GM04504 (cell line): ENCODE measurements around the gene TLR9.

ENCODE experiments used
- DNase-seq: peaks from one replicate; pipeline ENCODE4 v3.0.0-alpha.2; 2012; ENCODE audit warnings: low read depth

TLR9 gene

DNA sequence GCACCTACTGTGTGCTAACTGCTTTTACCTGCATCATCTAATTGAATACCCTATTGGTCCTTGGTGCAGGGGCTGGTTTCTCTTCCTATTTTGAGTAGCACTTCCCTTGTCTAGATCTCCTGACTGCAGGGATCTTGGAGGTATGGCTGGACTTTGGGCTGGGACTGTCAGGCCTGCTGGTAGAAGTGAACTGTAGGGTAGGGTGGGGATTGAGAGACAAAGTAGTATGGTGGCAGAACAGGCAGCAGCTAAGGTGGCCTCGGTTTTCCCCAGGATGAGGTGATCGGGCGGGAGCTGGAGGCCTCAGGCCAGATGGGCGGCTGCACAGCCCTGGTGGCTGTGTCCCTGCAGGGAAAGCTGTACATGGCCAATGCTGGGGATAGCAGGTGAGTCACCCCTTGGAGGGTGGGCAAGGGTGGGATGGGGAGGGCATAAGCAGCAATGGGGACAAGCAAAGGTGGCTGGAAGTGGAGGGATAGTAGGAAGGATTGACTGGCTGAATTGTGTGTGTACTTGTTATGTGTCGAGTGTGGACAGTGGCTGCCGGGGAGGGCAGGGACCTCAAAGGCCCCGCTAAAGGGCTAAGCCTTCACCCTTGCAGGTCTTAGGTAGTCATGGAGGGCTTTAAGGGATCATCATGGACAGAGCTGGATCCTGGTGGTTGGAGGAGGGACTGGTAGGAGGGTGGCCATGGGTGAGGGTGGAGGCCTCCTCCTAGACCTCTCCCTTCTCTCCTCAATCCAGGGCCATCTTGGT is 22.1 kb upstream of the TLR9 start:
- no peak for DNase-seq

DNA sequence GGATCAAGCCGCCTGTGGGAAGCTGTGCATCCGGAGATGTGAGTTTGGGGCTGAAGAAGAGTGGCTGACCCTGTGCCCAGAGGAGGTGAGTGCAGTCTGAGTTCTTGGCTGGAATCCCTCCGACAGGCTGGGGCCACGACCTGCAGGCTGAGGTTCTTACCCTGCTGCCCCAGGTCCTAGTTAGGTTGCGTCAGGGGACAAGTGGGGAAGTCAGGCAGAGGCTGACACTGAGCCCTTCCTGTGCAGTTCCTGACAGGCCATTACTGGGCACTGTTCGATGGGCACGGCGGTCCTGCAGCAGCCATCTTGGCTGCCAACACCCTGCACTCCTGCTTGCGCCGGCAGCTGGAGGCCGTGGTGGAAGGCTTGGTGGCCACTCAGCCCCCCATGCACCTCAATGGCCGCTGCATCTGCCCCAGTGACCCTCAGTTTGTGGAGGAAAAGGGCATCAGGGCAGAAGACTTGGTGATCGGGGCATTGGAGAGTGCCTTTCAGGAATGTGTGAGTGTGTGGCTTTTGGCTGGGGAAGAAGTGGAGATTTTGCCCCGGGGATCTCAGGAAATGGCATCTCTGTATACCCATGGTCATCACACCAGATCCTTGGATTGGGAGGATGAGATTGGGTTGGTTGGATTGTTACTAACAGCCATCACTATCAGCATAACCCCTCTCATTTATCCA is 21.4 kb upstream of the TLR9 start:
- DNase-seq: no peak

DNA sequence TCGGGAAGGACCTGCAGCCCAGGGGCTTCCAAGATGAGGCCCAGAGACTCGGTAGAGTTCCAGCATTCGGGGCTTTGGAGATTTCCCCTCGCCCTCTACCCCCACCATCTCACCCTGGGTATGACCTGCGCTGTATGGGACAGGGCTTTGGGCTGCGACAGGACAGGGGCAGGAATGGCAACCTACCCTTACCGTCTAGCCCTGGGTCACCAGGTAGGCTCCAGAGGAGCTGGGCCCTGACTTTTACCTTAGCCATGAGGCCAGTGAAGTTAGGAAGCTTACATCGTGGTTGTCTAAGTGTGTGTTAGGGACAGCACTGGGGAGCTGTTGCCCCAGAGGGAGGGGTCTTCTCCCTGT is 20.8 kb upstream of the TLR9 start:
- DNase-seq: no peak

DNA sequence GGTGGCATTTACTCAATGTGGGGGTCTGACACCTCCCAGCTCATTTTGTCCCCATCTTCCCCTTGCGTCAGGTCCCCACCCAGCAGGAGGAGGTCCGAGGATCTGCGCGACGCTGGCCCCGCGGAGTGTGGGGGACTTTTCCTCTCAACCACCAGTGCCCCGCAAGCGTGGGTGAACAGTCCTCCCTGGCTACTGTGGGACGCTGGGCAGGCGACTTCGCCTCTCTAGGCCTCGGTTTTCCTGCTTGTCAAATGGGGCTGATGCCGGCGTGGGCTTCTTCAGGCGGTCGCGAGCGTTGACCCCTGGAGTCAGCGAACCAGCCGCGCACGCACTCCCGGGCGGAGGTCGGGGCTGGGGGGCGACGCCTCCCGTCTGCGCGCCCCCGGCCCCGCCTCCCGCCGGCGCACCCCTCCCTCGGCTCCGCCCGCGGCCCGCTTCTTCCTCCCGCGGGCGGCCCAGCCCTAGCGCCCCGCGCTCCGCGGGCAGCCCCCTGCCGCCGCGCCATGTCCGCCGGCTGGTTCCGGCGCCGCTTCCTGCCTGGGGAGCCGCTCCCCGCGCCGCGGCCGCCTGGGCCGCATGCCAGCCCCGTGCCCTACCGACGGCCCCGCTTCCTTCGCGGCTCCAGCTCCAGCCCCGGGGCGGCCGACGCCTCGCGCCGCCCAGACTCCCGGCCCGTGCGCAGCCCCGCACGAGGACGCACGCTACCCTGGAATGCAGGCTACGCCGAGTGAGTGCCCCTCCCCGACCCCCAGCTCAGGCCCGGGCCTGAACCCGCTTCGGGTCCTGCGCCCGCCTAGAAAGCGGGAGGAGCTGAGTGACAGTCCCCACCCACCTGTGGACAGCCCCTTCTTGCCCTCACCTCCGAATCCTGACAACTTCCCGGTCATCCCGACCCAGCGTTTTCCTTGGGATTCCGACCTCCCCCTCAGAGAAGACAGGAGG is 20.1 kb upstream of the TLR9 start, which contains the start of gene PPM1M:
PPM1M (plus strand) TSS at position 438 of the 942 bp plus-strand sequence; CDS start at position 504, 66 bp downstream.
- no peak for DNase-seq

DNA sequence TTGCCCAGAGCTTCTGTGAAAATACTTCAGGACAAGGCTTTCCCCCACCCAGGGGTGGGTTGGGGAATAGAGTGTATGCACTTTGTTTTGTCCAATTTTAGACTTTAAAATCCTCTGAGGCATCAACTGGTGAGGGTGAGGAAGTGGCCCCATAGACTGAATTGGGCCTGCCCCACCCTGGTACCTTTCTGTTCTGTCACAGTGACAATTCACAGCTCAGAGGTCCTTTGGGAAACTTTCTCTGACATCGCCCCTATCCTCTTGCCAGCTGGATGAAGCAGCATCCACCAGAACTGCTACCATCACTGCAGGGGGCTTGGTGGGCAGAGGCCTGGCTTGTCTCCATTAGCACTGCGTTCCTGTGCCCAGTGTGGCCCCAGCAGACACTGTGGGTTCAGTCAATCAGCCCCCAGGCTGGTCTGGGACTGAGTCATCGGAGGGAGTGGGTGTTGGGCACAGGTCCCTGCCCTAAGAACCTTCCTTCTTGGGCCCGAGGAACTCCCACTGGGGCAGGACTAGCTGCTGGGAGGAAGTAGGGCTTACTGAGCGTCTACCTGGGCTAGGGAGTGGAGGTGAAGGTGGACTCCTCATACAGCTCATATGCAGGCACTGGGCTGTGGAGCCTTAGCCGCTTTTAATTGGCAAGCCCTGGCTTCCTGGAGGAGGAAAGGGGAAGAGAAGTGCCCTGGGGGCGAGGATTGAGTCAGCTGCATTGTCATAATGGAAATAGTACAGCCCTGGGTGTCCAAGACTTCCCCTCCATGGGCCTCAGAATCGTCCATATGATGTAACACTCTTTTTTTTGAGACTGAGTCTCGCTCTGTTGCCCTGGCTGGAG is 18.6 kb upstream of the TLR9 start:
- peak; percentile 23 for DNase-seq

DNA sequence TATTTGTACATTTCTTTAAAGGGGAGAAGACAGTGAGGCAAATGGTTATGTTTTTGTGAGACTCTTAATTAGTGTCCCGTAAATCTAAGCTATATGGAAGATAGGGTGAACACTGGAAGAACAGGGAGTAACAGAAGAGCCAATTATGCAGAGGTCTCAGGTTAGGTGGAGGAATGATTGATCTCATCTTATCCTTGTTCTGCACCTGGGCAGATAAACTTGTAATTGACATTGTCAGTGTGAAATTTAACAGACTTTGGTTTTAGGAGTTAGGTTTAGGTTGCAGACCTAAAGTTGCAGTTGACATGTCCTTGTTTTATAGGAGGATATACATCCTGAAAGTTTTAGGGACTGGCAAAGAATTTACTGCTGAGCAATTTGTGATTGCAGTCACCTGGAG is 16.6 kb upstream of the TLR9 start:
- no peak for DNase-seq

DNA sequence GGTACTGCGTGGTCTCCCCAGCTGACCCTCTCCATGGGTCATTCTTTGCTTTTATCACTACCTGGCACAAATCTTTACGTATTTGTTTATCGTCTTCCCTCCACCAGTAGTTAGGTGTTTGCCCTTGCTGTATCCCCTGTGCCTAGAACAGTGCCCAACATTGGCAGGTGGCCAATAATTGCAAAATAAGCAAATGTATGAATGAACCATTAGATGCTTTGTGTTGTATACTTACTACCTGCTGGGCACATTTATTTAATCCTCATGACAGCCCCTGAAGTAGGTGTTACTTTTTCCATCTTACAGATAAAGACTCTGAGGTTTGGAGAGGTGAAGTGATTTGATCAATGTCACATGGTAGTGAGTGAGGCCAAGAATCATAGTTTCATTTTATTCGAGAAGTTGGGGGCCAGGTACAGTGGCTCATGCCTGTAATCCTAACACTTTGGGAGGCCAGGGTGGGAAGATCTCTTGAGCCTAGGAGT is 15.5 kb upstream of the TLR9 start:
- DNase-seq: no peak

DNA sequence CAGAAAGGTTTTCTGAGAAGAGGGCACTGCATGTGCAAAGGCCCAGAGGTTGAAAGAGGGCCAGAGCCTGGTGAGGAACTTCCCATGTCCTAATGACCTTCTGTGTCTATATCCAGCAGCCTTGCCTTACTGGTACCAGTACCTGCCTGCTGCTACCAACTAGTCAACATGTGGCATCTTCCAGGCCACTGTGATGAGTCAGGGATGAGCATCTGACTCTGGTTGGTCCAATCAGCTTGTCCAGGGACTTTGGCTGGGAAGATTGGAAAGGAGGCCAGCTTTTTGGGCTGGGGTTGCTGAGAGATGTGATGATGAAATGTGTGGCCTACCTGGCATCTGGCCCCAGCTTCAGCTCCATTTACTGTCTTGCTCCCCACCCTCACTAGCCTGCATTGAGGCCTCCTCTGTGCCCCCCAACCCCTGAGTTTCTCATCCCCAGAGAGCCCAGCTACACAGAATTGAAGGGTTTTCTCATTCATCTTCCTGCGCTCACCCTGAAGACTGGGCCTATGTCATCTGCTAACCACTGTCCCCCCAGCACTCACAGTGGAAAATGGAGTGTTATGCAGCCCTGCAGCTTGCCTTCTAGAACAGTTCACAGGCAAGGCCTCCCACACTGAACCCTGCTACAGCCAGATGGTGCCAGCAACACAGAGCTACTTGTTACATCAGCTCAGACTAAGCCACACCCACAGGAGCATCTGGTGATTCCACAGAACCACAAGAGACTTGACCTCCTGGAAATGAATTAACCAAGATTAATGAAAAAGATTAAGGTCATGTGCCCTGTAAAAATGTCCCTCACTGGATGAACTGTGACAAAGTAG is 14.8 kb upstream of the TLR9 start:
- DNase-seq: peak; percentile 93

DNA sequence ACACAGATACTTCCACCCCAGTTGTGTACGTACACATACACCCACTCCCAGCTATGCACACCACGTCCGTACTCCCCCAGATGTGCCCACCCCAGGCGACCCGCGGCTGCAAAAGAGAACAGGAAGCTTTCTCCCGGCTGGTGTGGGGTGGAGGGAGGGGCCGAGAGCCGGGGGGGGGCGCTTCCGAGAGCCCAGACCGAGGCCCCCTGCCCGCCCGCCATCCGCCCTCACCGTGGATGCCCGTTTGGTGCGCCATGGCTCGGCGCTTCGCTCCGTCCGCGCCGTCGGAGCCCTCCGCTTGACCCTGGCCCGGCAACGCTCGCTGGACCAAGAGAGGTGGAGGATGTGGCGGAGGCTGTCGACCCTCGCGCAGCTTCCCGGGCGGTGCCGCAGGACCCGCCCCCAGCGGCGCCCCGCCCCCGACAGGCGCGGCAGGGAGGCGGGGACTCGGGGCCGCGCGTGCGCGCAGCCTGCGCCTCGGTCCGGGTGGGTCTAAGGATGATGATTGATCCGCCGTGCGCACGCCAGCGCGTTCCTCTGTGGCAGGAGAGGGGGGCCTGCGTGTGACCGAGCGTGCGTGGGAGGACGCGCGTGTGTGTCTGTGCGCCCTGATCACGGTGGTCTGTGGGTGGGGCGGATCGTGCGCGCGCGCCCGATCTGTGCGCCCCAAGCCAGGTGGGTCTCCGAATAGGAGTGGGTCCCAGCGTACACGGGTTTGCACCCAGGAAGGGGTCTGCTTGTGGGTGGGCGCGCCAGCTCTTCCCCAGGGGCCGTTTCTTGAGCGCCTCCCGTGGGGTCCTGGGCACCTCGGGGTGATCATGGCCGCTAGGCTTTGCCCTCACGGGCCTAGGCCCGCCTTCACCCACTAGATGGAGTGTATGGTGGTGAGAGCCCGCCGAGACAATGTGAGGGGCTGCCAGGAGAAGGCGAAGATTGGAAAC is 13.6 kb upstream of the TLR9 start, which contains the start of gene TWF2:
TWF2 (minus strand) TSS at position 398 of the 941 bp plus-strand sequence; CDS start at position 256, 142 bp downstream.
- DNase-seq: peak; percentile 46

DNA sequence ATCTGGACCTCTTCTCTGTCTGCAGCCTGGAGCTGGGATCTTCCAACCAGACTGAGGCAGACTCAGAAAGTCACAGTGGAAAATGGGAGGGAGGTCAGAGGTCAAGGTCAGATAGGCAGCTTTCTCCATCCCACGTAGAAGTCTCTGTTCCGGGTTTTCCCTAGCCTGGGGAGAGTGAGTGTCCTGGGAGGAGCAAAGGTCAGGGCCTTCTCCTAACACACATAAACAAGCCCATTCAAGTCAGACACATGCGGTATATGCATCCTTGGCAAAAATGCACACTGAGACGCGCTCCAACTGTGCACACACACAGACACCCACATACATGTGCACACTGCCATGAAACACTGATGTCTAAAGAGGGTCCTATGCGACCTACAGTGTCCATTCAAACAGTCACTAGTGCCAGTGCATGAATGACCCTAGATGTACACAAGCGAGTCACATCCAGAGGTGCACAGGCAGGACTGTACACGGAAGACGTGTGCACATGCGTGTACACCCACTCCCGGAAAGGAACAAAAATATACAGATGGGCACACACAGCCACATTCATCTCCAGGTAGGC is 12.8 kb upstream of the TLR9 start:
- no peak for DNase-seq

DNA sequence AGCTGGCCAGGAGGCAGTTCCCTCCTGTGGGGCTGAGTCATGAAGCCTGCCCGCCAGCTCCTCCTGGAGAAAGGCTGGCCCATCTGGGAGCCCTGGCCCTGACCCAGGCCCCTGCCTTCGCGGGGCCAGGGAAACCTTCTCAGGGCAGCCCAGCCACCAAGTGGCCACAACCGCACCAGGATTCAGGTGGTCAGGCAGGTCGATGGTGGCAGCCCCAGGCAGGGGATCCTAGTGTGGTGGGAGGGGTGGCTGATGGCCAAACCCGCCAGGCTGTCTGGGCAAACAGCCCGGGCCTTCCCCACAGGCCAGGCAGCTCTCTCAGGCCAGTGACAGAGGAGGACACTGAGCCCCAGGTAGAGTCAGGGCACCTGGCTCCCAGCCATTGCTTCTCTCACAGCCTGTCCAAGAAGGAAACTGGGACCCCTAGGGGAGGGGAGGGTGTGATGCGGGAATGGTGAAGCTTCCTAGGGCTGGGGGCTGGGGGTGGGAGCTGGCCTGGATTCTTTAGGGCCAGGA is 12.3 kb upstream of the TLR9 start:
- peak; percentile 87 for DNase-seq

DNA sequence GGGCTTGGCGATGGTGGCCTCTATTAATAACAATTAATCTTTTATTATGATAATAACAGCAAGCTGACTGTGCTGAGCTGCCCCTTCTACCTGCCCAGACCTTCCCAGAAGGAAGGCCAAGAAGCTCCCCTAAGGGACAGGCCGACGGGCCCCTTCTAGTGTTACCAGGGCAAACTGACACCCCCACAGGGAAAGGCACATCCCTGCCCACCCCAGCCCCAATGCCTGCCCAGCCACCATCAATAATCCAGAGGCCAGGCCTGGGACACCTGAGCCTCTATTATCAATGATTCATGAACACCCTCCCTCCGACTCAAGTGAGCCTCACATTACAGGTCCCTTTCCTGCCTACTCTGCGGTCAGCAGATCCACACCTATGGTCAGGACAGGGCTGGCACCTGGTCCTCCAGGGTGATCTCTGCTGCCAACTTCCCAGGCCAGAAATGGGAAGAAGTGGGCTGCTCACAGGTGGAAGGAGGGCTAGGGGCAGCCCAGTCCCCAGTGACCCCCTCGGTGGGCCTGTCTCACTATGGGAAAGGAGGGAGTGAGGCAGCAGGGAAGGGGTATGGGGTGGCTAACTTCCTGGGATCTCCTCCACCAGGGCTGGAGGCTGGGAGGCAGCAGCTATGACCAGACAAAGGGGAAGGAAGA is 11.7 kb upstream of the TLR9 start:
- no peak for DNase-seq

DNA sequence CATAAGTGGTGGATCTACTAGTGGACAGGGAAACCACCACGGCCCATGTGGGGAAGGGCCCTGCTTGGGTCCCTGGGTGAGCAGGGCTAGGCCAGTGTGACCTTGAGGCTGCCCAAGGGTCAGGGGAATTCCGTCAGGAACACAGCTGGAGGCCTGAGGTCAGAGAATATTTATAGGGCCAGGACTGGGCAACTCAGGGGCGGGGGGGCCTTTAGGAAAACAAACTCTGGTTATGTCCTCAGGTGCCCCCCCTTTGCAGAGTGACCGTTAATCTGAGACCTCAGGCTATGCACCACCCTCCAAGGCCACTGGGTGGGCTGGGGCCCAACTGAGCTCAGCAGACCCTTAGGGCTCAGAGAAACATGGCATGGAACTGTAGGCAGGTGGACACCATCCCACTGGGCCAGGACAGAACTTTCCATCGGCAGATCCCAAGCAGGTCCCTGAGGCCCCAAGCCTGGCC is 11.0 kb upstream of the TLR9 start:
- DNase-seq: no peak

DNA sequence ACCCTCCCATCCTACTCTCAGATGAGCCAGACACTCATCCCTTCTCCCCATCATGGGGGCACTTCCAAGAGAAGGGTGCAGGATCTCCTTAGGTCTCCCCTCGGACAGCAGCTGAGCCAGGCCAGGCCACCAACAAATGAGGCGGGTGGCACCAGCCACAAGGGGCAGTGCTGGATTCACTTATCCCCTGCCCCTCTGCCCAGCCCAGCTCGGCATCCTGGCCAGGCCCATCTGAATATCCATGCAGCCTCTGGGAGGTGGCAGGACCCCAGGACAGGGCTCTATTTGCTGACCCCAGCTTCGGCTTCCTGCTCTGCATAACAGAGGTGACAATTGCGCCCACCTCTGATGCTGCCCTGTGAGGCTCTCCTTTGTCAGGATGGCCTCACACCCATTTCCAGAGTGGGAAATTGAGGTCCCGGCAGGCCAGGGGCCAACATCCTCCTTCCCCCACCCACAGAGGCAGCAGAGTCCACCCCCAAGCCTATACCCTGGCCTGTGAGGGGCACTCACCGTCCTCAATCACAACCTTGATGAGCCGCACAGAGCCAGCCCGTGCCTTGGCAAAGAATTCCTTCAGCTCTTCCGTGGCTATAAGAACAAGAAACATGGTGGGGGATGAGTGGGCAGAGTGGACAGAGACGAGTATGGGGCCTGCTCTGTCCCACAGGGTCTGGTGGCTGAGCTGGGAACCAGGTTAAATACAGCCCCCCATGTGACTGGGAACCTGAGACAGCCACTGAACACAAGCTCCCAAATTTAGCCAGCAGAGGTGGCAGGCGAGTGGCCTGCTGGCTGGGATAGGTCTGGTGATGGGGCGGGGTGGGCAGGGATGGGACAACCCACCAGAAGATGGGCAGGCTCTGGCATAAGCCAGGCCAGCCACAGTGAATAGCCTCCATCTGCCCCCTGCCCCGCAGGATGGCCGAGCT is 9.3 kb upstream of the TLR9 start:
- DNase-seq: no peak

DNA sequence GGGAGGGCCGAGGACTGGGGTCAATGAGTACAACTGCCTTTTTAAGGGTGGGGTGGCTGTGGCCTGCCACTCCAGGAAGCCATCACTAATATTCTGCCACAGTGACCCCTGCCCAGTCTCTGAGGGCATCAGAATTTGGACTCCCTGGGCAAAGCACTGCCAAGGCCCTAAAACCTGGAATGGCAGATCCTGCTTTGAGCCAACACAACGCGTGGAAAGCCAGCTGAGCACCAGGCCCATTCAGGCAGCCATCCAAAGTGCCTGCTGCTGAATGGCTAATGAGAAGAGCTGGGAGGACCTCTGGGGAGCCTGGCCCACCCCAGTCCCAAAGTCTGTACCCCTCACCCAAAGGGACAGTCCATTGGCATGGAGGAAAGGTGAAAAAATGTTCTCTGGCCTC is 8.5 kb upstream of the TLR9 start:
- no peak for DNase-seq

DNA sequence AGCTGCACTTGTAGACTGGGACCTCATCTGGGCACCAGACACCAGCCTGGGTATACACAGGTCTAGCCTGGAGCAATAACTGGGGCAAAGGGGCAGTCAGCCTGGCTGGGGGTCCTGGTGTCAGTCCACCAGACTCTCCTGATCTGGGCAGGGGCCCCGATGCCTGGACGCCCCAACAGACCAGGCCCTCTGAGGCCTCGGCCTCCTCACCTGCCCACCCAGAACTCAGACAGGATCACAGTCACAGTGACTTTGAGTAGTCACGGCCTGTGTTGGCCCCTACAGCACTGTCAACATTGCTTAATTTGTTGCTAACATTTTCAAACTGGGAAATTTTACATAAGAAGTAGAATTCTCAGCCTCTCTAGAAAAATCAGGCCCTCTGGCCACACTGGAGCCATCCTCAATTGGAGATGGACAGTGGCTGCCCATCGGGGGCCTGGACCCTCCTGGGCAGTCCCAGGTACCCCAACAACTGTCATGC is 7.7 kb upstream of the TLR9 start:
- no peak for DNase-seq
